Bronchial epithelial cell (primary cell): ENCODE data around the gene CYFIP2. TPM values are rescaled to one million over a fixed set of nuclear protein-coding genes. Genes with fewer than 3 reads are reported as not detected.

Experiments used
- DNase-seq: peaks from one replicate; pipeline ENCODE4 v3.0.0-alpha.2; 2010; ENCODE audit warnings: low read depth
- FAIRE-seq: peaks from 2 replicates; lab custom pipeline; 2011; peaks lifted over from hg19 to GRCh38; lab: Jason Lieb, UNC
- H3K27me3 ChIP-seq: 2 replicates; pipeline ENCODE4 v1.5.1; 2011; ENCODE audit warnings: low read length; ENCODE audit not compliant: control insufficient read depth, insufficient read depth
- H3K36me3 ChIP-seq: 2 replicates; pipeline ENCODE4 v1.5.1; 2011; ENCODE audit warnings: low read length; ENCODE audit not compliant: control insufficient read depth, insufficient read depth
- H3K4me3 ChIP-seq: 2 replicates; pipeline ENCODE4 v1.5.1; 2011; ENCODE audit warnings: mild to moderate bottlenecking, low read depth, low read length, control low read depth
- CTCF ChIP-seq: IDR thresholded peaks from 2 replicates; pipeline ENCODE4 v1.5.1; 2011; ENCODE audit warnings: mild to moderate bottlenecking, moderate library complexity, low read length, control low read depth, inconsistent platforms; ENCODE audit not compliant: insufficient read depth, severe bottlenecking
- total RNA-seq: library from RNA; depleted of rRNA; stranded (reverse); fragments of >200 nt; gene quantifications from 2 replicates; pipeline ENCODE4 v1.2.1, GENCODE V29; 2014

The CYFIP2 gene
- total RNA-seq, 1 donor from 2014 or later = 3.9 TPM

GRCh38 chr5:157351802-157352092 lies 85.8 kb downstream of the CYFIP2 start:
- no peak for DNase-seq
- Histone ChIP-seq H3K4me3 (no peak overlapping the region), H3K27me3 (no peaks in the 10 kb centered on the region), H3K36me3 (no peaks in the 10 kb centered on the region)
- TF ChIP-seq CTCF = no peak
- no peak for FAIRE-seq

GRCh38 chr5:157352756-157353340 lies 86.9 kb downstream of the CYFIP2 start:
- DNase-seq (no peak), FAIRE-seq (no peak)
- no peak for TF ChIP-seq CTCF
- H3K27me3 ChIP-seq = no peaks in the 10 kb centered on the region
- no peaks in the 10 kb centered on the region for H3K36me3 ChIP-seq
- H3K4me3 ChIP-seq = no peak overlapping the region

GRCh38 chr5:157354800-157355199 lies 88.9 kb downstream of the CYFIP2 start:
- no peak for FAIRE-seq
- Histone ChIP-seq H3K36me3 (no peaks in the 10 kb centered on the region), H3K4me3 (no peak overlapping the region), H3K27me3 (no peaks in the 10 kb centered on the region)
- TF ChIP-seq CTCF = peak; percentile 28
- no peak for DNase-seq

- TF ChIP-seq CTCF = no peak
- FAIRE-seq = no peak
- Histone ChIP-seq H3K27me3 (no peaks in the 10 kb centered on the region), H3K4me3 (no peak overlapping the region), H3K36me3 (no peaks in the 10 kb centered on the region)
- no peak for DNase-seq
Measured at GRCh38 chr5:157356576-157356975, 90.7 kb downstream of the CYFIP2 start.

GRCh38 chr5:157357823-157358222 lies 91.9 kb downstream of the CYFIP2 start:
- FAIRE-seq (no peak), DNase-seq (no peak)
- H3K27me3 ChIP-seq = no peaks in the 10 kb centered on the region
- TF ChIP-seq CTCF = no peak
- H3K4me3 ChIP-seq = no peak overlapping the region
- no peaks in the 10 kb centered on the region for H3K36me3 ChIP-seq

- Histone ChIP-seq H3K27me3 (no peaks in the 10 kb centered on the region), H3K36me3 (no peaks in the 10 kb centered on the region), H3K4me3 (no peak overlapping the region)
- no peak for FAIRE-seq
- no peak for DNase-seq
- no peak for TF ChIP-seq CTCF
Measured at GRCh38 chr5:157358871-157359270, 92.9 kb downstream of the CYFIP2 start.
